Vagina (tissue), 2 donors: ENCODE results near the gene DAND5.

Experiments used
- CTCF ChIP-seq, 3 experiments: fragments of 450-650 bp in 2 of 3; fragments of 200-600 bp in 1 of 3; sonication (generic) in 1 of 3; IDR thresholded peaks; one replicate each; pipeline ENCODE4 v1.5.1; 2017 to 2019; ENCODE audit warnings: antibody characterized with exemption in 3 of 3, mild to moderate bottlenecking in 2 of 3, moderate library complexity in 2 of 3
- POLR2A ChIP-seq, 2 donors: fragments of 450-650 bp; IDR thresholded peaks; one replicate each; pipeline ENCODE4 v1.6.1; 2017; ENCODE audit warnings: antibody characterized with exemption in 2 of 2, mild to moderate bottlenecking in 2 of 2, moderate library complexity in 2 of 2
- POLR2AphosphoS5 ChIP-seq, 2 donors: sonication (generic); formaldehyde crosslinking; IDR thresholded peaks; one replicate each; pipeline ENCODE4 v1.9.0; 2017; ENCODE audit warnings: antibody characterized with exemption in 2 of 2, mild to moderate bottlenecking in 2 of 2, low read depth in 1 of 2; ENCODE audit not compliant: insufficient read depth in 1 of 2

GRCh38 chr19:13008926-13009787 lies 39.8 kb downstream of the DAND5 start:
- TF ChIP-seq CTCF (IDR thresholded peaks at IDR 0.05), result no peak
- TF ChIP-seq POLR2A (IDR thresholded peaks at IDR 0.05), result no peak
- no peak for TF ChIP-seq POLR2AphosphoS5 (IDR thresholded peaks at IDR 0.05; ENCODE audit: insufficient read depth in 1 of 2, low read depth in 1 of 2)
